ENCODE data around the gene PLCB1.
"Not testable (repeated sequence)": the region's sequence is repeated elsewhere in the genome, so short reads cannot be mapped to it uniquely, and the experiment has no call there.

PLCB1 gene

DNA sequence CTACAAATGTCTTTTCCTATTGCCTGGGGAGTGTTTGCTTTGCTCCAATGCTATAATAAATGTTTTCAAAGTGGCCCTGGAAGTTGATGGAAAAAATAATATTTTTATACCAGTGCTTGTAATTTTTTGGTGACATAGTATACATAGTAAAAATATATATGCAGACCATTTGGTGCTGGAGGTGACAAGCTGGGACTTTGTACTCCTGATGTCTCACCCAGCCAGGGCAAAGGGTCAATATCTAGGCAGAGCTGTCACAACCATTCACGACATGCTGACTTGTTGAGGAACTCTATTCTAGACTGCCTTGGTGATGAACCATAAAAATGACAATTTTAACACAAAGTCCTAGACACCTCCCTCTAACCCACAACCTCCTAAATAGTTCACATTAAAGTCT, 203.0 kb downstream of the PLCB1 start:
- DNase-seq (ENCODE audit: low spot score) = no peak

- no peak for DNase-seq (ENCODE audit: low spot score)
Measured at GRCh38 chr20:8335495-8336195, 203.6 kb downstream of the PLCB1 start.

- no peak for DNase-seq (ENCODE audit: low spot score)
Measured at GRCh38 chr20:8339349-8339748, 207.3 kb downstream of the PLCB1 start.

DNA sequence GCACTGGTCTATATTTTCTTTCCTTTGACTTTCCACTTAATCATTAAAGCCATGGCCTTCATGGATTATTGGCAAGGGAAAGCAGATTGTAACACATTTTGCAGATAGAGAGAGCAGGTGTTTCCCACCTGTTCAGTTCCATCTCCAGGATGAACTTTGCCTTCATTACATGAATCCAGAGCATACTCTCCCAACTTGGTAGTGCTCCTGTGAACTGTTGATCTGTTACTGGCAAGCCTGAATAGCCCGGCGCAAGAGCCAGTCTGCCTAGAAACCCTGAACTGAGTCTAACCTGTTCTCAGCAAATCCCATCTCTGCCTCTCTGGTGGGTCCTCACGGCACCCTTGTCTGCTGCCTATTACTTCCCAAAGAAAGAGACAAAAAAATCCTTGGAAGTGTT, 210.3 kb downstream of the PLCB1 start:
- DNase-seq (ENCODE audit: low spot score) = no peak

GRCh38 chr20:8344106-8344505, 212.0 kb downstream of the PLCB1 start:
- no peak for DNase-seq (ENCODE audit: low spot score)

GRCh38 chr20:8344631-8345030, 212.6 kb downstream of the PLCB1 start:
- no peak for DNase-seq (ENCODE audit: low spot score)

- no peak for DNase-seq (ENCODE audit: low spot score)
Measured at GRCh38 chr20:8346700-8347270, 214.7 kb downstream of the PLCB1 start.

GRCh38 chr20:8350225-8350624, 218.2 kb downstream of the PLCB1 start:
- not testable (repeated sequence) for DNase-seq (ENCODE audit: low spot score)

DNA sequence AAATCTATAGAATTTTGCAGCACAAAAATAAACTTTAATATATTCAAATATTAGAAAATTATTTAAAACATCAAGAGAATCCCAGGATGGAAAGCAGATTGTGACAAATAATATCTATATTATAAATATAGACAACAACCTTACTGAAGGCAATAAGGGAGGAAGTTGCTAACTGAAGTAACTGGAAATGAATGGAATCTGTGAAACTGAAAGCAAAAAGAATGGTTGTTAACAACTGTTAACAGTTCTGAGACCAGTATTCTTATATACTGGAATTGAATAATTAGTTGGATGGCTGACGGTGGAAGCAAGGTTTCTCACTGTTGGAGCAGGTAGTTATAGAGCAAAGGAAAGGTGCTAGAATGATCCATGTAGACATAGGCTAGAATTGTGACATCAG, 220.4 kb downstream of the PLCB1 start:
- DNase-seq (ENCODE audit: low spot score) = no peak

- DNase-seq (ENCODE audit: low spot score) = no peak
Measured at GRCh38 chr20:8353512-8353911, 221.4 kb downstream of the PLCB1 start.

- no peak for DNase-seq (ENCODE audit: low spot score)
Measured at GRCh38 chr20:8355453-8355852, 223.4 kb downstream of the PLCB1 start.

- DNase-seq (ENCODE audit: low spot score) = no peak
Measured at GRCh38 chr20:8356806-8357205, 224.7 kb downstream of the PLCB1 start.

DNA sequence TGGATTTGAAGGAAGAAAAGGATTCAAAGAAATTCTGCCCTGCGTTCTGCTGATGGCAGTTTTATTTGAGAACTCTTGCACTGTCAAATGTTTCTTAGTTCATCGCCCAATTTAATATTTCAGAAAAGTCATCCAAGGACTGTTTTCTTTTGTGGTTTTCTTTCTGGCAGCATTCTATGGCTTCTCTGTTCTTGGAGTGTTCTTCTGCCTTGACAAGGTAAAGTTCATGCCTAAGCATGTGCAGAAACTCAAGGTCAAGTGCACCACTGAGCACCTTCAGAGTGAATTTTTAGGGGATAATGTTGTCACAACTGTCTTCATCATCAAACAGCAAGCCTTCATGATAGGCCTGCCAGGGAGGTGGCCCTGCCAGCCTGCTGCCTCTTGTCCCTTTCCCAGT, 225.6 kb downstream of the PLCB1 start:
- DNase-seq (ENCODE audit: low spot score) = no peak

DNA sequence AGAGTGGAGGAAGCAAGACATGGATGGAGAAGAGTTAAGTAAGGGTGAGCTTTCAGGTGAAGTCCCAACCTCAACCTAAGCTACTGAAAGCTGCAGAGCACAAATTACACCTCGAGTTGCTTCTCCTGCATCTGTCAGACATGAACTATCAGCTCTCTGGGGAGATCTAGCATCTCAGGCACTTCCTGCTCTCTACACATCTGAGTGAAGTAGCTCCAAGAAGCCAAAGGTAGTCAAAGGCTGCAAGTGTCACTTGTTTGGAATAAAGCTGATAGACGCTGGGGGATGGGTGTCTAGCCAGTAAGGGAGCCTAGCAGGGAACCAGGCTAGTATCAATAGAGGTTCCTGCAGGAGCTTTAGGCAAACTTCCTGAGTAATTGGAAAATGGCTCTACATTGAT, 228.0 kb downstream of the PLCB1 start:
- DNase-seq (ENCODE audit: low spot score) = no peak

- no peak for DNase-seq (ENCODE audit: low spot score)
Measured at GRCh38 chr20:8361006-8361652, 229.1 kb downstream of the PLCB1 start.

GRCh38 chr20:8361779-8362178, 229.7 kb downstream of the PLCB1 start:
- no peak for DNase-seq (ENCODE audit: low spot score)

GRCh38 chr20:8362457-8362856, 230.4 kb downstream of the PLCB1 start:
- DNase-seq (ENCODE audit: low spot score) = no peak

- DNase-seq (ENCODE audit: low spot score) = no peak
Measured at GRCh38 chr20:8363970-8364733, 232.1 kb downstream of the PLCB1 start.

GRCh38 chr20:8364734-8365078, 232.6 kb downstream of the PLCB1 start:
- no peak for DNase-seq (ENCODE audit: low spot score)

- no peak for DNase-seq (ENCODE audit: low spot score)
Measured at GRCh38 chr20:8365634-8366033, 233.6 kb downstream of the PLCB1 start.

GRCh38 chr20:8366303-8366923, 234.3 kb downstream of the PLCB1 start:
- DNase-seq (ENCODE audit: low spot score) = no peak

GRCh38 chr20:8367689-8368088, 235.6 kb downstream of the PLCB1 start:
- no peak for DNase-seq (ENCODE audit: low spot score)

Data from left forelimb (tissue), 1 donor.